Measurements from ENCODE around the gene KCNQ4.
A peak's percentile ranks its signal among the peaks of the same experiment; 100 is the strongest.

The KCNQ4 gene

GRCh38 chr1:40820911-40821693, 37.5 kb downstream of the KCNQ4 start:
- DNase-seq (ENCODE audit: low read depth): no peak
- TF ChIP-seq CTCF (conservative IDR thresholded peaks at IDR 0.05; ENCODE audit: low read length): no peak
- H3K4me3 ChIP-seq (ENCODE audit: low read length): no peak overlapping the region

- no peak for DNase-seq (ENCODE audit: low read depth)
- H3K4me3 ChIP-seq (ENCODE audit: low read length): no peak overlapping the region
- TF ChIP-seq CTCF (conservative IDR thresholded peaks at IDR 0.05; ENCODE audit: low read length): no peak
These were observed 39.3 kb downstream of the KCNQ4 start for GRCh38 chr1:40822890-40823289.

GRCh38 chr1:40823345-40823744, 39.8 kb downstream of the KCNQ4 start:
- no peak for TF ChIP-seq CTCF (conservative IDR thresholded peaks at IDR 0.05; ENCODE audit: low read length)
- no peak overlapping the region for H3K4me3 ChIP-seq (ENCODE audit: low read length)
- no peak for DNase-seq (ENCODE audit: low read depth)

GRCh38 chr1:40823983-40824382, 40.4 kb downstream of the KCNQ4 start:
- no peak overlapping the region for H3K4me3 ChIP-seq (ENCODE audit: low read length)
- no peak for TF ChIP-seq CTCF (conservative IDR thresholded peaks at IDR 0.05; ENCODE audit: low read length)
- no peak for DNase-seq (ENCODE audit: low read depth)

GRCh38 chr1:40824591-40825434, 41.2 kb downstream of the KCNQ4 start:
- no peak for TF ChIP-seq CTCF (conservative IDR thresholded peaks at IDR 0.05; ENCODE audit: low read length)
- DNase-seq (ENCODE audit: low read depth): peak; percentile 12
- no peak overlapping the region for H3K4me3 ChIP-seq (ENCODE audit: low read length)

GRCh38 chr1:40825435-40825788, 41.8 kb downstream of the KCNQ4 start:
- H3K4me3 ChIP-seq (ENCODE audit: low read length): no peak overlapping the region
- no peak for DNase-seq (ENCODE audit: low read depth)
- no peak for TF ChIP-seq CTCF (conservative IDR thresholded peaks at IDR 0.05; ENCODE audit: low read length)

GRCh38 chr1:40825996-40826395, 42.4 kb downstream of the KCNQ4 start:
- no peak for TF ChIP-seq CTCF (conservative IDR thresholded peaks at IDR 0.05; ENCODE audit: low read length)
- DNase-seq (ENCODE audit: low read depth): no peak
- no peak overlapping the region for H3K4me3 ChIP-seq (ENCODE audit: low read length)
